HG02642 (cell line): ENCODE results near the gene CDC42EP5.

ENCODE experiments used
- ATAC-seq: cut with Tn5 transposase; IDR thresholded peaks from one replicate; pipeline ENCODE4 v1.9.1; 2021; ENCODE audit warnings: mild to moderate bottlenecking; ENCODE audit not compliant: unreplicated experiment, poor library complexity

The CDC42EP5 gene

DNA sequence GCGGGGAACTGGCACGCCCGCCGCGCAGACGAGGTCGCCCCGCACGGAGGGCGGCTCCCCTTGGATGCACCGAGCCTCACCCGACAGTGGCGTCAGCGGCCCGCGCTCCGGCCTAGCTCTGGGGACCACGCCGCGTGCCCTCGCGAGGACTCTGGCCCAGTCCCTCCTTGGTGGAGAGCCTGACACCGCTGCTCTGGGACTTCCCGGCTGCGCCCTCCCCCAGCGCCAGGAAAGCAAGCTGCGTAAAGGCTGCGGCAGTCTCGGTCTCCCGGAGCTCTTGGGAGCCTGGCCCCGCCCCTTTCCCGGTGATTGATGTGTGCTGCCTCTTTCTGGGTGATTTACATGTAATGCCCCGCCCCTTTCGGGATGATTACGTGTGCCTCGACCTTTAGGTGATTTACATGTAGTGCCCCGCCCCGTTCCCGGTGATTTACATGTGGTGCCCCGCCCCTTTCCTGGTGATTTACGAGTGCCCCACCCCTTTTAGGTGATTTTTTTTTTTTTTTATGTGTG lies 9.5 kb downstream of the CDC42EP5 start, which contains the start of gene LENG9:
TSS of gene LENG9 (minus strand) at position 248 of the 513 bp plus-strand sequence. CDS start 252 bp downstream, outside the sequence.
- peak; percentile 58 for ATAC-seq

GRCh38 chr19:54462655-54463530 lies 10.2 kb downstream of the CDC42EP5 start:
- ATAC-seq = peak; percentile 9

- ATAC-seq = no peak
Observed at GRCh38 chr19:54462047-54462654, 10.9 kb downstream of the CDC42EP5 start.

DNA sequence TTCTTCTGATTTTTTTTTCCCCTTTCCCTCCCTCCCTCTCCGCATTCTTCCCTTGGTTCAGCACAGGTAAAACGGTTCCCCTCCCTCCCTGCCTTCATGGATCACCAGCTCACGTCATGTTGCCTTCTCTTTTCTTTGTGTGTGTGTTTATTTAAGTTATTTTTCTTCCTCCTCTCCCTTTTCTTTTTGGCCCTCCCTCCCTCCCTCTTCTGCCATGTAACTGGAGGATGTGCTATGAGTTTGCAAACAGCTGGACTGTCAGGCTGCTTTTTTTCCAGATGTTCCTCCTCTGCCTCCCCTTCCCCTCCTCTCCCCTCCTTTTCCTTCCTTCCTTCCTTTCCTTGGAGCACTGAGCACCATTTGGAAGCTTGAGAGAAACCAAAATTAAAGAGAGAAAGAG lies 11.5 kb downstream of the CDC42EP5 start:
- no peak for ATAC-seq

DNA sequence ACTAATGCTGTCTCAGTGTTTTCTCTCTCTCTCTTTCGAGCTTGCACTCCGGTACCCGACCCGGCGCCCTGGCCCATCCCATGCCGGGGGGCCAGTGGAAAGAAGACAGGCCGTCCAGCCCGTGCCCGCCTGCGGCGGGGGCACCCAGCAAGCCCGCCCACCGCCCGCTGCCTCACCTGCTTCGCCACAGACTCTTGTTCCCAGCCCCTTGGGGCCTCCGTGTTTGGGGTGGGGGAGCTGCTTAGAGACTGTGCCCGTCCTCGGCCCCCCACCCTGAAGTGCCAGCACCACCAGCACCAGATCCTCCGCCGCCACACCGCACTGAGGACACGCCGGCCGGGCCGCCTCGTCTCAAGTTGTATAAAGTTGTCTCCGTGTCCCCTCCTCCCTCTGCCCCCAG lies 11.9 kb downstream of the CDC42EP5 start:
- ATAC-seq = no peak

GRCh38 chr19:54460230-54461005 lies 12.7 kb downstream of the CDC42EP5 start:
- ATAC-seq = no peak

GRCh38 chr19:54459282-54460229 lies 13.5 kb downstream of the CDC42EP5 start:
- ATAC-seq = no peak

DNA sequence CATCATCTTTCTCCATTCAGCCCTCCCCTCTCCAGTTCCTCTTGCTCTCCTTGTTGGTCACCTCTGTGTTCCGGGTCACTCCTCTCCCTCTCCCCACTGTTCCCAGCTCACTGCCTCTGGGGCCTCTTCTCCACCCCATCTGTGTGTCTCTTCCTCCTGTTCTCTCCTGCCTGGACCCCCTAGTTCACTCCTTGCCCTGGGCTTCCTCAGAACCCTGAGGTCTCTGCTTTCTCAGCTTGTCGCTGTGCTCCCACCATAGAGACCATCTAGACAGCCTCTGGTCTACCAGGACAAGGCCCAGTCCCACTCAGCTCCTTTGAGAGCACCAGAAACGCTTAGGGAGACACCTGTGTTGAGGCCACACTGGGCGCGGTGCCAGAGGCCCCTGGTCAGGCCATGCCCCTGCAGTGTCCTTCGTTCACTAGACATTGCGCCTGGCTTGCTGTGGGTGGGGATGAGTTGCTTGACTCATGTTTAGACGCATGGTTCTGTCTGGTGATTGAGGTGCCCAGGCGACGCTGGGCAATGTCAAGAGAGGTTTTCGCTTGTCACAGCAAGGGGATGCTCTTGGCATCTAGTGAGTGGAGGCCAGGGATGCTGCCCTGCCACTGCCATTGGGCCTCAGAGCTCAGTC lies 14.3 kb downstream of the CDC42EP5 start:
- ATAC-seq = no peak

- no peak for ATAC-seq
Observed at GRCh38 chr19:54457773-54458647, 15.1 kb downstream of the CDC42EP5 start.

DNA sequence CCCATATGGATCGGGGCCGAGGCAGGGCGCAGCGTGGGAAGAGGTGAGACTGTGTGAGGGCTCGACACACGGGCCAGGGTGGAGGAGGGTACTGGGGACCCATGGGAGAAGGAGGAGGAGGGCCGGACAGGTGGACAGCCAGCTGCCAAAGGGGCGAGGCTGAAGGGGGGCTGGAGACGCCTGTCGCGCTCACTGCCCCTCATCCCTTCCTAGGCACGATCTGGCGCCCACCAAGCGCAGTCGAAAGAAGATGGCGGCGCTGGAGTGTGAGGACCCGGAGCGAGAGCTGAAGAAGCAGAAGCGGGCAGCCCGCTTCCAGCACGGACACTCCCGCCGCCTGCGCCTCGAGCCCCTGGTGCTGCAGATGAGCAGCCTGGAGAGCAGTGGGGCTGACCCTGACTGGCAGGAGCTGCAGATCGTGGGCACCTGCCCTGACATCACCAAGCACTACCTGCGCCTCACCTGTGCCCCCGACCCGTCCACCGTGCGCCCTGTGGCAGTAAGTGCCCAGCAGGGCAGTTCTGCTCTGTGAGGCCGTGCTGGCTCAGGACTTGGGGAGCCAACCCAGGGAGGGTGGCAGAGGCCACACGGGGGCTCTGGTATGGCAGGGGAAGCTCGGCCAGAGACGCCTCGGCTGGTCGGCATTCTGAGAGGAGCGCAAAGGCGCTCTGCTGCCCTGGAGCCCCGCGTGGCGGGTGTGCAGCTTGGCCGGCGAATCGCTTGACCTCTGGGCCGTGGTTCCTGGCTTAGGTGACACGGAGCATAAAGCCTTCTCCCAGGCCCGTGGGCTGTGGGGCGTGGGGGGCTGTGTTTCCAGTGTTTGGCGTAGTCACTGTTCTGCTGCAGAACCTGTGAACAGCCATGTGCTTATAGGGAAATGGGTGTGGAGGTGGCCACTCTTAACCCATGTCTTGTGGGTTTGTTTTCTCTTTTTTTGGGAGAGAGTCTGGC lies 16.4 kb downstream of the CDC42EP5 start:
- ATAC-seq = no peak

- ATAC-seq = no peak
Observed at GRCh38 chr19:54455786-54456422, 17.2 kb downstream of the CDC42EP5 start.

DNA sequence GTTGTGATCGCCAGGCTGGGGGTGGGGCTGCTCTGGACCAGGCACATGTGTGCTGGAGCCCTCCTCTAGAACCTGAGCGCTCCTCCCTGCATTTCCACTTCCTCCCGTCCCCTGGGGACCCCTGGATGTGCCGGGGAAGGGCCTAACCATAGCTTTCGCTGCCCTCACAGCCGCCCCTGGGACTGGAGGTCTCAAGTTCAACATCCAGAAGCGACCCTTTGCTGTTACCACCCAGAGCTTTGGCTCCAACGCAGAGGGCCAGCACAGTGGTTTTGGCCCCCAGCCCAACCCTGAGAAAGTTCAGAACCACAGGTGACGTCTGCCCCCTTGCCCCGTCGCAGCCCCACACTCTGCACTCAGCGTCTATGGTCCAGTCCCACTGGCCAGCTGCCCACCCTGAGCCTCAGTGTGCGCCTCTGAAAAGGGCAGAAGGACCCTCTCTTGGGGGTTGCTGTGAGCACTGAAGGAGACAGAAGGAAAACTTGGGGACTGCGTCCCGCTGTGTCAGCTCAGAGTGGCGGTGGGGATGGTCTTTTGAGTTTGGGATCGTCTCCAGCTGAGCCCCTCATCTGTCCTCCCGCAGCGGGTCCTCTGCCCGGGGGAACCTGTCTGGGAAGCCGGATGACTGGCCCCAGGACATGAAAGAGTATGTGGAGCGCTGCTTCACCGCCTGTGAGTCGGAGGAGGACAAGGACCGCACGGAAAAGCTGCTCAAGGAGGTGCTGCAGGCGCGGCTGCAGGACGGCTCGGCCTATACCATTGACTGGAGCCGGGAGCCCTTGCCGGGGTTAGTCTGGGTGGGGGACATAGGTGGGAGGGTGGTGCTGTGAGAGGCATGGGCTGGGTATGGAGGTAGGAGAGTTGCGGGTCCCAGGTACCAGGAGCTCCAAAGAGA lies 18.1 kb downstream of the CDC42EP5 start:
- ATAC-seq = no peak

GRCh38 chr19:54453921-54454780 lies 18.9 kb downstream of the CDC42EP5 start:
- ATAC-seq = no peak

DNA sequence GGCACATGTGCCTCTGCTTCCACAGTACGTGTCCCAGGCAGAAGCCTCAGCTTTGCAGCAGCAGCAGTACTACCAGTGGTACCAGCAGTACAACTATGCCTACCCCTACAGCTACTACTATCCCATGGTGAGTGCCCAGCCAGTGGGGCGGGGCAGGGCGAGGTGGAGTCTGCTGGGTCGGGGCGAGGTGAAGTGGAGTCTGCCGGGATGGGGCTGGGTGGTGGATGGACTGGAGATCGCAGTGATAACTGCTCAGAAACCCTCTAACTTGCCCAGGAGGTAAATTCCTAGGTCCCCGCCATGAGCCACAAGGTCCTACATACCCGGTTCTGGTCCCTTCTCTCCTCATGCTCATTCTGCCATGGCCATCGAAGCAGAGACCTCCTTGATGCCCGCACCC lies 20.5 kb downstream of the CDC42EP5 start:
- ATAC-seq = no peak

DNA sequence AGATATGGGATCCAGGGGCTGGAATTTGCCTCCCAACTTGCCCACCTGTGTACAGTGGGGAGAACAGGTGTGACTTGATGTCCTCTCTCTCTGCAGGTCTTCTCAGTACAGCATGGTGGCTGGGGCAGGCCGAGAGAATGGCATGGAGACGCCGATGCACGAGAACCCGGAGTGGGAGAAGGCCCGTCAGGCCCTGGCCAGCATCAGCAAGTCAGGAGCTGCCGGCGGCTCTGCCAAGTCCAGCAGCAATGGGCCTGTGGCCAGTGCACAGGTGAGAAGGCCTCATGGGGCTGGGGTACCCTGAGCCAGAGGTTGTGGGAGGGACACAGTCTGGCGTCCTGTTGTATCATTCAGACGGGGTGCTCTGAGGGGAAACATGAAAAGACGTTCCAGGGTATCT lies 21.1 kb downstream of the CDC42EP5 start:
- ATAC-seq = no peak
